HepG2 (cell line): ENCODE measurements around the gene GABRB1. TPM values are rescaled to one million over a fixed set of nuclear protein-coding genes. Genes with fewer than 3 reads are reported as not detected.

Experiments used
- ATAC-seq: fragments of 200-7000 bp; cut with Tn5 transposase; 3 replicates; pipeline ENCODE4 v1.9.1; 2020; ENCODE audit warnings: mild to moderate bottlenecking, moderate library complexity
- BruUV-seq: library from RNA; stranded (reverse); fragments of 400-500 nt; replicated peaks from 2 replicates; lab custom pipeline; 2021; lab: Mats Ljungman, UMichigan
- CTCF ChIA-PET: fragments of 300-600 bp; formaldehyde crosslinking; extraction: SDS; loops from one replicate; lab custom pipeline; 2021; ENCODE audit warnings: low total read pairs, inconsistent platforms, low intra/inter-chr PET ratio; lab: Yijun Ruan, JAX
- POLR2A ChIA-PET: fragments of 350-600 bp; sonication (Branson Sonifier 250); formaldehyde crosslinking; loops from one replicate; lab custom pipeline; 2020; ENCODE audit warnings: antibody characterized with exemption, inconsistent platforms; lab: Yijun Ruan, JAX
- DNase-seq: peaks from one replicate; pipeline ENCODE4 v3.0.0-alpha.2; 2015; ENCODE audit warnings: low spot score
- FAIRE-seq: peaks from 3 replicates; lab custom pipeline; 2011; peaks lifted over from hg19 to GRCh38; lab: Jason Lieb, UNC
- H2AFZ ChIP-seq: one replicate; pipeline ENCODE4 v1.6.1; 2011; ENCODE audit warnings: low read length, inconsistent platforms
- H3K27ac ChIP-seq: fragments of 300-600 bp; 3 replicates; pipeline ENCODE4 v1.8.0; 2011; ENCODE audit warnings: mixed run types, mild to moderate bottlenecking, mixed read lengths, low read length, inconsistent platforms; ENCODE audit not compliant: insufficient read depth; ENCODE audit errors: extremely low read length
- H3K27me3 ChIP-seq, 2 experiments: fragments of 200-600 bp in 1 of 2; 2 replicates in 1 of 2; 3 replicates in 1 of 2; pipeline versions ENCODE4 v1.6.0 to v1.8.0; 2011; ENCODE audit warnings: low read length in 2 of 2, mild to moderate bottlenecking in 2 of 2, moderate library complexity in 2 of 2, inconsistent platforms in 1 of 2; ENCODE audit not compliant: insufficient read depth in 2 of 2, control insufficient read depth in 1 of 2
- H3K36me3 ChIP-seq, 2 experiments: fragments of 200-600 bp in 1 of 2; replicated peaks in 1 of 2; 2 replicates in 1 of 2; 3 replicates in 1 of 2; pipeline versions ENCODE4 v1.5.1 to v1.8.0; 2011; ENCODE audit warnings: low read length in 2 of 2, inconsistent platforms in 1 of 2; ENCODE audit not compliant: insufficient read depth in 2 of 2, control insufficient read depth in 1 of 2
- H3K4me1 ChIP-seq: 2 replicates; pipeline ENCODE4 v1.5.1; 2012; ENCODE audit warnings: low read length, inconsistent platforms; ENCODE audit not compliant: insufficient read depth
- H3K4me2 ChIP-seq: 2 replicates; pipeline ENCODE4 v1.6.0; 2011; ENCODE audit warnings: low read depth, low read length, inconsistent platforms
- H3K4me3 ChIP-seq, 3 experiments: fragments of 200-600 bp in 1 of 3; sonication (generic), shearing (Covaris generic) in 1 of 3; replicated peaks in 1 of 3; 2 replicates each; pipeline ENCODE4 v1.5.1; 2011 to 2016; ENCODE audit warnings: low read length in 3 of 3, inconsistent platforms in 2 of 3, low read depth in 2 of 3, mild to moderate bottlenecking in 2 of 3, control low read depth in 1 of 3, mixed read lengths in 1 of 3; ENCODE audit not compliant: insufficient read depth in 1 of 3
- H3K79me2 ChIP-seq: one replicate; pipeline ENCODE4 v1.6.1; 2011; ENCODE audit warnings: low read length, inconsistent platforms; ENCODE audit not compliant: insufficient read depth
- H3K9ac ChIP-seq: 2 replicates; pipeline ENCODE4 v1.6.0; 2011; ENCODE audit warnings: mild to moderate bottlenecking, low read depth, low read length, inconsistent platforms; ENCODE audit not compliant: insufficient read depth
- H3K9me3 ChIP-seq: 2 replicates; pipeline ENCODE4 v1.5.1; 2012; ENCODE audit warnings: mild to moderate bottlenecking, low read length
- H4K20me1 ChIP-seq: 2 replicates; pipeline ENCODE4 v1.6.0; 2011; ENCODE audit warnings: inconsistent platforms, mild to moderate bottlenecking, low read length, moderate library complexity; ENCODE audit not compliant: insufficient read depth
- ERF ChIP-seq: IDR thresholded peaks from 2 replicates; pipeline ENCODE4 v1.6.1; 2018; ENCODE audit warnings: missing biosample characterization, missing genetic modification reagents
- GZF1 ChIP-seq: sonication (generic); formaldehyde crosslinking; IDR thresholded peaks from 2 replicates; pipeline ENCODE4 v1.5.1; 2020; ENCODE audit warnings: mild to moderate bottlenecking, missing genetic modification reagents
- U2AF1 ChIP-seq: fragments of 200-400 bp; formaldehyde crosslinking; optimal IDR thresholded peaks from 2 replicates; pipeline ENCODE3; 2017; ENCODE audit warnings: mild to moderate bottlenecking, low read depth, low read length
- XBP1 ChIP-seq: sonication (generic); formaldehyde crosslinking; IDR thresholded peaks from 2 replicates; pipeline ENCODE4 v1.5.0; 2020; ENCODE audit warnings: missing genetic modification reagents
- ZBTB1 ChIP-seq: sonication (generic); formaldehyde crosslinking; IDR thresholded peaks from 2 replicates; pipeline ENCODE4 v1.4.0; 2020; ENCODE audit warnings: missing genetic modification reagents, borderline replicate concordance
- ZNF124 ChIP-seq: sonication (generic); formaldehyde crosslinking; IDR thresholded peaks from 2 replicates; pipeline ENCODE4 v1.4.0; 2020; ENCODE audit warnings: missing genetic modification reagents
- ZNF17 ChIP-seq: sonication (generic); formaldehyde crosslinking; IDR thresholded peaks from 2 replicates; pipeline ENCODE4 v1.5.0; 2020; ENCODE audit warnings: mild to moderate bottlenecking, missing genetic modification reagents
- ZNF337 ChIP-seq: sonication (generic); formaldehyde crosslinking; IDR thresholded peaks from 2 replicates; pipeline ENCODE4 v1.5.1; 2020; ENCODE audit warnings: missing genetic modification reagents, low read depth, mild to moderate bottlenecking, borderline replicate concordance
- ZNF44 ChIP-seq: sonication (generic); formaldehyde crosslinking; IDR thresholded peaks from 2 replicates; pipeline ENCODE4 v1.5.1; 2020; ENCODE audit warnings: mild to moderate bottlenecking, missing genetic modification reagents
- ZNF615 ChIP-seq: sonication (generic); formaldehyde crosslinking; IDR thresholded peaks from 2 replicates; pipeline ENCODE4 v1.5.0; 2020; ENCODE audit warnings: mild to moderate bottlenecking, missing genetic modification reagents, borderline replicate concordance
- WGBS: methylation state at CpG from one replicate; pipeline ENCODE4 v1.1.6; 2017; ENCODE audit warnings: low lambda C conversion rate; 5-methylcytosine and 5-hydroxymethylcytosine counted together
- in situ Hi-C: cut with HindIII; loops from 2 replicates; pipeline ENCODE4 v1.10.0; 2017; ENCODE audit warnings: low pct_unique_long_range_greater_than_20kb; ENCODE audit not compliant: extremely low pct_ligation_motif_present
- intact Hi-C: fragments of 100-400 bp; cut with micrococcal nuclease; formaldehyde crosslinking; loops from one replicate; pipeline ENCODE4 v1.10.0; 2022; ENCODE audit not compliant: unreplicated experiment
- polyA plus RNA-seq, 8 experiments: library from polyadenylated mRNA; depleted of rRNA in 3 of 8; stranded (reverse) in 7 of 8; unstranded in 1 of 8; fragments of >200 nt; fragmentation: Illumina TruSeq in 4 of 8; extraction: Trizol in 4 of 8; gene quantifications; 2 replicates each; pipeline versions ENCODE4 v1.2.1 to v1.2.3, GENCODE V29; 2011 to 2016; ENCODE audit warnings: low read depth in 4 of 8, missing spikeins in 1 of 8, mixed read lengths in 1 of 8; ENCODE audit not compliant: insufficient read depth in 1 of 8
- total RNA-seq, 5 experiments: library from RNA; depleted of rRNA; stranded (reverse); fragments of >200 nt; fragmentation: Illumina TruSeq; extraction: Trizol; gene quantifications; 2 replicates each; pipeline ENCODE4 v1.2.3, GENCODE V29; 2016; ENCODE audit warnings: low read depth in 1 of 5
- TF ChIP-seq, protein P1 (sequence below): IDR thresholded peaks from 2 replicates; pipeline ENCODE4 v1.6.1; 2018; ENCODE audit warnings: missing genetic modification reagents, mild to moderate bottlenecking, missing compliant biosample characterization

The GABRB1 gene
- total and polyA plus RNA-seq, 2 of the 13 experiments (the other 11 are each of a cell fraction or from before 2014, with no cell fraction given), result not detected

- H3K9me3 ChIP-seq, result no peaks in the 10 kb centered on the region
- no peak overlapping the region for H3K4me3 ChIP-seq
- no peaks in the 10 kb centered on the region for H3K36me3 ChIP-seq
- POLR2A ChIA-PET, result no interaction called here
- H3K9ac ChIP-seq, result no peak overlapping the region
- intact Hi-C loops, result no loop called here
- ATAC-seq, result no peak
- no peak overlapping the region for H2AFZ ChIP-seq
- TF ChIP-seq ERF (CRISPR knock-in tag) (no peak), ZNF44 (CRISPR knock-in tag) (no peak), ZBTB1 (CRISPR knock-in tag) (no peak), ZNF615 (CRISPR knock-in tag) (no peak), XBP1 (CRISPR knock-in tag) (no peak), ZNF124 (CRISPR knock-in tag) (no peak), ZNF337 (CRISPR knock-in tag) (no peak), U2AF1 (no peak), ZNF17 (CRISPR knock-in tag) (no peak), GZF1 (CRISPR knock-in tag) (no peak)
- TF ChIP-seq, protein P1, sequence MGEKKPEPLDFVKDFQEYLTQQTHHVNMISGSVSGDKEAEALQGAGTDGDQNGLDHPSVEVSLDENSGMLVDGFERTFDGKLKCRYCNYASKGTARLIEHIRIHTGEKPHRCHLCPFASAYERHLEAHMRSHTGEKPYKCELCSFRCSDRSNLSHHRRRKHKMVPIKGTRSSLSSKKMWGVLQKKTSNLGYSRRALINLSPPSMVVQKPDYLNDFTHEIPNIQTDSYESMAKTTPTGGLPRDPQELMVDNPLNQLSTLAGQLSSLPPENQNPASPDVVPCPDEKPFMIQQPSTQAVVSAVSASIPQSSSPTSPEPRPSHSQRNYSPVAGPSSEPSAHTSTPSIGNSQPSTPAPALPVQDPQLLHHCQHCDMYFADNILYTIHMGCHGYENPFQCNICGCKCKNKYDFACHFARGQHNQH, result no peak
- TF ChIP-seq, all 625 proteins: peak for 0
- H3K4me2 ChIP-seq, result no peak overlapping the region
- H3K79me2 ChIP-seq, result no peaks in the 10 kb centered on the region
- FAIRE-seq (no peak), DNase-seq (no peak)
- H3K27ac ChIP-seq, result no peak overlapping the region
- CTCF ChIA-PET, result no interaction called here
- 28% methylated on average over 2 of the region's 2 CpGs for WGBS
- H3K4me1 ChIP-seq, result no peaks in the 10 kb centered on the region
- in situ Hi-C loops, result no loop called here
- no TSS peak for BruUV-seq
- H4K20me1 ChIP-seq, result no peaks in the 10 kb centered on the region
- no peaks in the 10 kb centered on the region; a peak in 1 of 5 replicates for H3K27me3 ChIP-seq
Measured at GRCh38 chr4:47312170-47312569, 280.8 kb downstream of the GABRB1 start.
